ENCODE results near the gene DLGAP1.

- TF ChIP-seq EZH2phosphoT487 (IDR thresholded peaks at IDR 0.05; ENCODE audit: insufficient read depth, low read depth) (no peak), EZH2 (IDR thresholded peaks at IDR 0.05; ENCODE audit: insufficient read depth, poor library complexity, severe bottlenecking) (no peak)
These were observed 657.1 kb downstream of the DLGAP1 start for GRCh38 chr18:3798032-3798431.
